ENCODE measurements around the gene DHRS11. TPM values are rescaled to one million over a fixed set of nuclear protein-coding genes. Genes with fewer than 3 reads are reported as not detected.

The DHRS11 gene
- total RNA-seq, 2 experiments from 2014 or later, result 9.2 to 10.2 TPM

Other genes with a start within 250 kb of the DHRS11 start
- not detected for gene TBC1D3H, start 203.4 kb upstream of the DHRS11 start, total RNA-seq
- 10 to 100 TPM; 38.2 to 42.3 TPM for gene ZNHIT3, start 105.2 kb upstream of the DHRS11 start, total RNA-seq
- gene MYO19, start 57.0 kb upstream of the DHRS11 start, total RNA-seq, result 100 to 1,000 TPM; 110 to 127 TPM
- 10 to 100 TPM; 11.8 to 13.4 TPM for gene PIGW, start 56.9 kb upstream of the DHRS11 start, total RNA-seq
- gene GGNBP2, start 47.0 kb upstream of the DHRS11 start, total RNA-seq, result 10 to 100 TPM; 75.2 to 81.4 TPM
- gene MRM1, start 9.7 kb downstream of the DHRS11 start, total RNA-seq, result 10 to 100 TPM; 14.3 to 16.4 TPM